Psoas muscle (tissue), 8 donors: Measurements from ENCODE around the gene RASGRP4. TPM values are rescaled to one million over a fixed set of nuclear protein-coding genes. Genes with fewer than 3 reads are reported as not detected.
A peak's percentile ranks its signal among the peaks of the same experiment; 100 is the strongest.

Experiments
- ATAC-seq, 4 donors: fragments of 200-7000 bp; cut with Tn5 transposase; one replicate each; pipeline ENCODE4 v1.9.1; 2020; ENCODE audit warnings: moderate library complexity in 3 of 4, mild to moderate bottlenecking in 2 of 4
- DNase-seq, 2 donors: peaks; one replicate each; pipeline ENCODE4 v3.0.0-alpha.2; 2020
- H3K27ac ChIP-seq: fragments of 200-600 bp; one replicate; pipeline ENCODE4 v1.8.0; 2022
- H3K27me3 ChIP-seq, 3 donors: fragments of 200-600 bp in 1 of 3; one replicate each; pipeline versions ENCODE4 v1.6.1 to v1.8.0; 2013 to 2022; ENCODE audit warnings: low read length in 2 of 3, mild to moderate bottlenecking in 2 of 3, moderate library complexity in 1 of 3; ENCODE audit not compliant: insufficient read depth in 3 of 3
- H3K36me3 ChIP-seq, 2 donors: fragments of 200-600 bp in 1 of 2; one replicate each; pipeline versions ENCODE4 v1.6.1 to v1.8.0; 2013 to 2022; ENCODE audit warnings: low read depth in 1 of 2, mild to moderate bottlenecking in 1 of 2, moderate library complexity in 1 of 2; ENCODE audit not compliant: insufficient read depth in 1 of 2
- H3K4me1 ChIP-seq: fragments of 200-600 bp; one replicate; pipeline ENCODE4 v1.8.0; 2022
- H3K4me3 ChIP-seq: fragments of 200-600 bp; one replicate; pipeline ENCODE4 v1.8.0; 2022; ENCODE audit warnings: mild to moderate bottlenecking
- H3K9me3 ChIP-seq: fragments of 200-600 bp; one replicate; pipeline ENCODE4 v1.8.0; 2022
- CTCF ChIP-seq: fragments of 200-600 bp; IDR thresholded peaks from one replicate; pipeline ENCODE4 v1.8.0; 2022; ENCODE audit warnings: antibody characterized with exemption
- WGBS, 3 donors: extraction: QIAGEN DNeasy Blood & Tissue Kit; methylation state at CpG; one replicate each; pipeline versions ENCODE4 v1.1.6 to v1.1.7; 2013; 5-methylcytosine and 5-hydroxymethylcytosine counted together
- intact Hi-C, 2 donors: fragments of 100-400 bp; cut with DNase I; formaldehyde crosslinking; loops; one replicate each; pipeline versions ENCODE4 v1.11.0 to v1.14.2; 2022
- polyA plus RNA-seq, 3 donors: library from polyadenylated mRNA; stranded (reverse); fragments of 200-250 nt; gene quantifications; one replicate each; pipeline ENCODE4 v1.2.3, GENCODE V29; 2013
- total RNA-seq, 4 donors: library from RNA; stranded (reverse); fragmentation: NEBNext Ultra II Directional in 2 of 4; extraction: Animal tissue kit (Norgen Biotek cat#: 25700) in 2 of 4; gene quantifications; one replicate each; pipeline versions ENCODE4 v1.2.1 to v1.2.4, GENCODE V29; 2021 to 2023
- donor health status: healthy with polysubstance abuse.
- donor health status: DM: no; HTN: no; CAD: no; lungs with moderate emphysema.
- donor health status: Bipolar disorder and iron deficiency.
- donor health status: healthy.
- donor health status: DM: yes; HTN: yes; CAD: no.
- donor health status: DM: no; HTN: no; CAD: no.
- donor health status: DM: no; HTN: no; CAD: no.
- donor health status: DM: yes; HTN: yes; CAD: no.

RASGRP4 gene
- total and polyA plus RNA-seq, 7 donors: 0.17 to 2.0 (median 0.44) TPM

- ATAC-seq (peak in 2 of 4 donors; percentile 1 to 4), DNase-seq (no peak)
- Histone ChIP-seq H3K9me3 (no peaks in the 10 kb centered on the region), H3K4me3 (no peak overlapping the region), H3K27ac (peak overlapping the region; percentile 68), H3K36me3 (peaks cover 0 to 99% of the 10 kb centered on the region in 2 donors), H3K27me3 (no peaks in the 10 kb centered on the region), H3K4me1 (peaks cover 5% of the 10 kb centered on the region)
- intact Hi-C loops: no loop called here
- 75 to 88% (median 82%) methylated on average over 7 to 9 of the region's 9 CpGs for WGBS, 3 donors
- TF ChIP-seq CTCF: no peak
Measured at GRCh38 chr19:38451629-38452028, 25.6 kb upstream of the RASGRP4 start.

GRCh38 chr19:38451036-38451435, 25.0 kb upstream of the RASGRP4 start:
- Histone ChIP-seq H3K36me3 (peaks cover 0 to 100% of the 10 kb centered on the region in 2 donors), H3K27me3 (no peaks in the 10 kb centered on the region), H3K9me3 (no peaks in the 10 kb centered on the region), H3K4me3 (no peak overlapping the region), H3K27ac (peak overlapping the region; percentile 68), H3K4me1 (peaks cover 5% of the 10 kb centered on the region)
- ATAC-seq (peak; percentile 22 to 52 (median 30)), DNase-seq (no peak)
- 29 to 58% (median 39%) methylated on average over 8 of the region's 8 CpGs for WGBS, 3 donors
- no peak for TF ChIP-seq CTCF
- intact Hi-C loops: no loop called here

GRCh38 chr19:38449518-38449917, 23.5 kb upstream of the RASGRP4 start:
- no peak for TF ChIP-seq CTCF
- H3K9me3 ChIP-seq: no peaks in the 10 kb centered on the region
- DNase-seq (no peak), ATAC-seq (peak in 1 of 4 donors; percentile 24)
- peaks cover 5% of the 10 kb centered on the region for H3K4me1 ChIP-seq
- peak overlapping the region; percentile 27 for H3K27ac ChIP-seq
- no peaks in the 10 kb centered on the region for H3K27me3 ChIP-seq
- 78 to 88% (median 86%) methylated on average over 5 of the region's 5 CpGs for WGBS, 3 donors
- H3K36me3 ChIP-seq: peaks cover 0 to 100% of the 10 kb centered on the region in 2 donors
- H3K4me3 ChIP-seq: no peak overlapping the region
- intact Hi-C loops: no loop called here

GRCh38 chr19:38448225-38448624, 22.2 kb upstream of the RASGRP4 start:
- WGBS, 3 donors: 93 to 98% (median 96%) methylated on average over 9 of the region's 9 CpGs
- peaks cover 5% of the 10 kb centered on the region for H3K4me1 ChIP-seq
- no peak overlapping the region for H3K4me3 ChIP-seq
- TF ChIP-seq CTCF: no peak
- no peaks in the 10 kb centered on the region for H3K9me3 ChIP-seq
- DNase-seq (no peak), ATAC-seq (no peak)
- no peaks in the 10 kb centered on the region for H3K27me3 ChIP-seq
- peak overlapping the region; percentile 30 for H3K27ac ChIP-seq
- intact Hi-C loops: no loop called here
- peaks cover 0 to 100% of the 10 kb centered on the region in 2 donors for H3K36me3 ChIP-seq

- TF ChIP-seq CTCF: no peak
- Histone ChIP-seq H3K27ac (no peak overlapping the region), H3K36me3 (peaks cover 0 to 88% of the 10 kb centered on the region in 2 donors), H3K4me1 (peaks cover 10% of the 10 kb centered on the region), H3K27me3 (no peaks in the 10 kb centered on the region), H3K4me3 (no peak overlapping the region), H3K9me3 (no peaks in the 10 kb centered on the region)
- intact Hi-C loops: no loop called here
- ATAC-seq (no peak), DNase-seq (no peak)
- 85 to 95% (median 87%) methylated on average over 7 of the region's 7 CpGs for WGBS, 3 donors
Measured at GRCh38 chr19:38445362-38445761, 19.3 kb upstream of the RASGRP4 start.
